HG03175 (cell line): ENCODE results near the gene HCN4.

ENCODE experiments used
- ATAC-seq: cut with Tn5 transposase; IDR thresholded peaks from one replicate; pipeline ENCODE4 v1.9.1; 2021; ENCODE audit warnings: mild to moderate bottlenecking, moderate library complexity; ENCODE audit not compliant: unreplicated experiment

The HCN4 gene

GRCh38 chr15:73382115-73382514, 13.4 kb upstream of the HCN4 start:
- ATAC-seq, result no peak

- ATAC-seq, result no peak
Measured at GRCh38 chr15:73380661-73381060, 11.9 kb upstream of the HCN4 start.

GRCh38 chr15:73378089-73378488, 9.3 kb upstream of the HCN4 start:
- no peak for ATAC-seq

GRCh38 chr15:73375755-73376305, 7.1 kb upstream of the HCN4 start:
- no peak for ATAC-seq

- no peak for ATAC-seq
Measured at GRCh38 chr15:73375012-73375411, 6.3 kb upstream of the HCN4 start.

- no peak for ATAC-seq
Measured at GRCh38 chr15:73374604-73375003, 5.8 kb upstream of the HCN4 start.

- ATAC-seq, result no peak
Measured at GRCh38 chr15:73373221-73373620, 4.5 kb upstream of the HCN4 start.

- ATAC-seq, result no peak
Measured at GRCh38 chr15:73371812-73372211, 3.1 kb upstream of the HCN4 start.

GRCh38 chr15:73370151-73370550, 1.4 kb upstream of the HCN4 start:
- no peak for ATAC-seq

GRCh38 chr15:73369154-73369694, 466 bp upstream of the HCN4 start:
- no peak for ATAC-seq

- ATAC-seq, result no peak
Measured at GRCh38 chr15:73367624-73368300, 996 bp downstream of the HCN4 start.

- ATAC-seq, result no peak
Measured at GRCh38 chr15:73366766-73367623, 1.8 kb downstream of the HCN4 start.

GRCh38 chr15:73364070-73364469, 4.7 kb downstream of the HCN4 start:
- no peak for ATAC-seq

GRCh38 chr15:73362900-73363299, 5.9 kb downstream of the HCN4 start:
- no peak for ATAC-seq

- no peak for ATAC-seq
Measured at GRCh38 chr15:73361337-73361736, 7.4 kb downstream of the HCN4 start.

- ATAC-seq, result no peak
Measured at GRCh38 chr15:73359651-73360050, 9.1 kb downstream of the HCN4 start.

- no peak for ATAC-seq
Measured at GRCh38 chr15:73357999-73358665, 10.6 kb downstream of the HCN4 start.

GRCh38 chr15:73355612-73356265, 13.0 kb downstream of the HCN4 start:
- no peak for ATAC-seq

GRCh38 chr15:73354241-73354640, 14.5 kb downstream of the HCN4 start:
- no peak for ATAC-seq

- no peak for ATAC-seq
Measured at GRCh38 chr15:73353734-73354133, 15.0 kb downstream of the HCN4 start.

GRCh38 chr15:73352082-73352481, 16.7 kb downstream of the HCN4 start:
- no peak for ATAC-seq
